Stromal cell of bone marrow (primary cell): ENCODE results near the gene ABCA13.
"Not testable (repeated sequence)": the region's sequence is repeated elsewhere in the genome, so short reads cannot be mapped to it uniquely, and the experiment has no call there.

ENCODE experiments used
- DNase-seq: peaks from one replicate; pipeline ENCODE4 v3.0.0-alpha.2; 2012; ENCODE audit warnings: low read depth

The ABCA13 gene

DNA sequence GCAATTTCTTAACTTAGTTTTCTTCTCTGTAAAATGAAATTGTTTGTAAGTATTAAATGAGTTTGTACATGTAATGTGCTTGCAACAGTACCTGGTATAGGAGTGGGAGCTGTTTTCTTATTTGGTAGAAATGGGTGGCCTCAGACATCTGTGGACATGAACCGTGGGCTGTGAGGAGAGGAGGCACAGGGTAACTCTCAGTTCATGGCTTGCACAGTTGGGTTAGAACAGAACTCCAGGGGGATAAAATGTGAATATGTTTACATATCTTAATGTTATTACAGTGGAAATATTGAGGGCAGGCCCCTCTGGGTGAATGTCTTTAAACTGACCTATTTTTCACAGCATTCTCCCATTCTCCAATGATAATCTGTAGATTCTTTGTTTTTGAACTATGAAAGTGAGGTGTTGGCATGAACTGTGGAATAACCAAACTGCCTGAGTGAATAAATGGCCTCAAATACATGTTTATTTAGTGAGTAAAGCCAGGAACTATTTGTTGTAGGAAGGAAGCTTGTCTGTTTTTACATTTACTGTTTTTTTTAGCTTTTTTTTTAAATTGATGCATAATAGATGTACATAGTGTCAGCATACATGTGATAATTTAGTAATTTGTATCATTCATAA, 2.6 kb downstream of the ABCA13 start:
- DNase-seq, result no peak

DNA sequence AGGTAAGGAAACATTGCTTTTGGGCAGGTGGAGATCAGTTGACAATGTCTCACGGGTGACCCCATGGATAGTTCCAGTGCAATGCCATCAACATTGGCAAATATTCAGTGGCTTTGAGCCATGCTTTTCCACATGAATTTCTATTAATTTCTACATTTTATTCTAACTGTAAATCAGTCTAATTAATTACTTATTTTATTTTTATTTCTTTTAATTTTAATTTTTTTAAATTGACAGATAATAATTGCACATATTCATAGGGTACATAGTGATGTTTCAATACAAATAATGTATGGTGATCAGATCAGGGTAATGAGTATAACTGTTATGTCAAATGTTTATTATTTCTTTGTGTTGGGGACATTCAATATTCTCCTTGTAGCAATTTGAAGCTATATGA, 3.8 kb downstream of the ABCA13 start:
- no peak for DNase-seq

- DNase-seq, result no peak
Measured at GRCh38 chr7:48176356-48176893, 5.2 kb downstream of the ABCA13 start.

GRCh38 chr7:48177271-48177670, 6.0 kb downstream of the ABCA13 start:
- DNase-seq, result no peak

DNA sequence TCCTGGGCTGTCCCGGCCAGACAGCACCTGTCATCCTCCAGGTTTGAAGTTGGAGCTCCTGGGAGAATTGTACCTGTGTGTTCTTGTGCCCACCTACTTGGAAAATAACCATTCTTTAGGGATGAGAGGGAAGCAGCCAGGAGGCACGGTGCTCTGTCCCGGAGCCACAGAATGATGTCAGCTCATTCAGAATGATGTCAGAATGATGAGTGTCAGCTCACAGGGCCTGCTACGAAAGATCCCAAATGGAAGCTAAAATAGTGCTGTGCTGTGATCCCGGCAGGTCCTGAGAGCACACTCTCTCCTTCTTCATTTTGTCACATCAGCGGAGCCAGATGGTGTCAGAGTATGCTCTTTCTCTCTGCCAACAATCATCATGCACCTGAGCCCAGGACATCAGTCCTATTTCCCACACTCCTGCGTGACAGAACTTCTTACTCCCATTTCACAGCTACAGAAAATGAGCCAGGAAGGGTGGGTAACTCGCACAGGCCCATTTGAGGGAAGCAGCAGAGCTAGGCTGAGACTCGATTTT, 8.3 kb downstream of the ABCA13 start:
- no peak for DNase-seq

GRCh38 chr7:48180981-48181380, 9.7 kb downstream of the ABCA13 start:
- peak; percentile 63 for DNase-seq

GRCh38 chr7:48182718-48183369, 11.6 kb downstream of the ABCA13 start:
- no peak for DNase-seq

GRCh38 chr7:48183370-48183743, 12.1 kb downstream of the ABCA13 start:
- DNase-seq, result no peak

DNA sequence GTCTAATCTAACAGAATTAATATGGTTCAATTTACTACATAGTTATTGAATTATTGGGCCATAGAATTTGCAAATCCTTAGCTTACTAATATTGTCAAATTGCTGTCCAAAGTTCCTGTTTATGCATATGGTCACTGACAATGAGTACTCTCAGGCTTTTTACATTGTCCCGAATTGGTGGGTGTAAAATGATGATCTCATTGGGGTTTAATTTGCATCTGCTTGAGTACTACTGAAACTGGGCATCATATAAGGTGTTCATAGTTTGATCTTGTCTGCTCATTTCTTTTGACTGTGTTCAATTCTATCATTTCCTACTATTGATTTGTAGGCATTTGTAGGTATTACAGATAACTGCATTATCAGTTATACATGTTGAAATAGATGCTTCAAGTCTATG, 12.7 kb downstream of the ABCA13 start:
- DNase-seq, result no peak

DNA sequence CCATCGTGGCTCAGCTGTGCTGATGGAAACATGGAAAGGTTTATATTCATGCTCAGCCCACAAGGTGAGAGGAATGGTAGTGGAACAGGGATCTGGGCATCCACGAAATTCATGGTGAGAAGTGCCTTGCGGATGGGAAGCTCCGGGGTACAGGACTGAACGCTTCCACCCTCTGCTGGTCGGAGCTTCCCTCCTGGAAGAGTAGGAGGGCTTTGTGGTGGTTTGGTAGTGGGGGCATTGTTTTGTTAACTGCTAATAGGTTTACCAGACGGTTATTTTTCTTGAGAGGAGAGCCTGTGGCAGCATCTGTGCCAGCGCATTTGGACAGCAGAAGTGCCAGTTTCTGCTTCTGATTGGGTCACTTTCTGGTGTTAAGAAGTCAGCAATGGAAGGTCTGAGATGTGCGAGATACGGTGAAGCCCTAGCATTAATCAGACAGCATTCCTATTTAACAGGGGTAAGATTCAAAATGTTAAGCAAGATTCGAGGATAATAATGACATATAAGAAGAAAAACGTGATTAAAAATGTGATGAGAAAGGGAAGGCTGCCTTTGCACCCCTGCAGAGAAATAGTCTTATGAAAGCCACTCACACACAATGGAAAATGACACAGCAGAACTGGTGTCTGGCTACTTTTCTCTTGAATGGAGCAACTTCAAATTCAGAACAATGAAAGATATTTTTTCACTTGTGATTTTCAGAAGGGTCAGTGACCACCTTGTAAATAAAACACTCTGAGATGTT, 17.7 kb downstream of the ABCA13 start:
- no peak for DNase-seq

- DNase-seq, result no peak
Measured at GRCh38 chr7:48192996-48193395, 21.7 kb downstream of the ABCA13 start.

DNA sequence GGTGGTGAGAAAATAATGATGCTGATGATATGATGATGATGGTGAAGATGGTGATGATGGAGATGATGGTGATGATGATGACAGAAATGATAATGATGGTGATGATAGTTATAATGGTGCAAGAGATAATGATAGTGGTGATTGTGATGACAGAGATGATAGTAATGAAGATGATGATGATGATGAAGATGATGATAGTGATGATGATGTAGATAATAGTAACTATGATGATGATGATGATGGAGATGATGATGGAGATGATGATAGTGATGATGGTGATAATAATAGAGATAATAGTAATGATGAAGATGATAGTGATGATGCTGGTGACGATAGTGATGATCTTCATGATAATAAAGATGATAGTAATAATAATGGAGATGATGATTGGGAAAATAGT, 22.2 kb downstream of the ABCA13 start:
- no peak for DNase-seq

DNA sequence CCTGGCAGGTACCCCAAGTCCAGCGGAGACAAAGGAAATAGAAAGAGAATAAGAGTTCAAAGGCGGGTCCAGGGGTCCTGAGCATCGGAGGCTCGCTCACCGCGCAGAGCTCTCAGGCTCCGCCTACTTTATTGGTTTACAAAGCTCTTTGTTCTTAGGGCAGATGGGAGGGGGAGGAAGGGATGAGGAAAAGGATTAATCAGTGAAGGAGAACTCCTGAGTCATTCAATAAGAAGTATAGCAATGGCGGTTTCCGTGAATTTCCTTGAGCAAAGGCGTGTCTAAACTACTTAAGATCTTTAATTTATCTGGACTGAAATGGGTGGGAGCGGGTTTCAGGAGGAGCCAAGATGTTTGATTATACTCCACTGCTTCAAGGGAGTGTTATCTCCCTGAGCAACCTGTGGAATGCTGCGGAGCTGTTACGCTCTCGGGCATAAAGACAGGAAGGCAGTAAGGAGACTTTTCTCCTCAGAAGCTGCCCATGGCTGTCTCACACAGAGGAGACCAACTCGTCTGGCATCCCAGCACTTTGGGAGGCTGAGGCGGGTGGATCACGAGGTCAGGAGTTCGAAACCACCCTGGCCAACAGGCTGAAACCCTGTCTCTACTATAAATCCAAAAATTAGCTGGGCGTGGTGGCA, 29.8 kb downstream of the ABCA13 start:
- not testable (repeated sequence) for DNase-seq

GRCh38 chr7:48202916-48203315, 31.7 kb downstream of the ABCA13 start:
- DNase-seq, result not testable (repeated sequence)

DNA sequence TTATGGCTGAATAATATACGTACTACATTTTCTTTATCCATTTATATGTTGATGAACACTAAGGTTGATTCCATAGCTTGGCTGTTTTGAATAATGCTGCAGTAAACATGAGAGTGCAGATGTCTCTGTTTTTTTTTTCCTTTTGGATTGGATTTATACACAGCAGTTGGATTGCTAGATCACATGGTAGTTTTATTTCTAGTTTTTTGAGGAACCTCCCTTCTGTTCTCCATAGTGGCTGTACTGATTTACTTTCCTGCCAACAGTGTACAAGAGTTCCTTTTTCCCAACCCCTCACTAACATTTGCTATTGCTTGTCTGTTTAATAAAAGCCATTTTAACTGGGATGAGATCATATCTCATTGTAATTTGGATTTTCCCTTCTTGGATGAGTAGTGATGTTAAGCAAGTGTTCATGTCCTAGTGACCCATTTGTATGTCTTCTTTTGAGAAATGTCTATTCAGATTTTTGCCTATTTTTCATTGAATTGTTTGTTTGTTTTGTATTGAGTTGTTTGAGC, 36.0 kb downstream of the ABCA13 start:
- no peak for DNase-seq

DNA sequence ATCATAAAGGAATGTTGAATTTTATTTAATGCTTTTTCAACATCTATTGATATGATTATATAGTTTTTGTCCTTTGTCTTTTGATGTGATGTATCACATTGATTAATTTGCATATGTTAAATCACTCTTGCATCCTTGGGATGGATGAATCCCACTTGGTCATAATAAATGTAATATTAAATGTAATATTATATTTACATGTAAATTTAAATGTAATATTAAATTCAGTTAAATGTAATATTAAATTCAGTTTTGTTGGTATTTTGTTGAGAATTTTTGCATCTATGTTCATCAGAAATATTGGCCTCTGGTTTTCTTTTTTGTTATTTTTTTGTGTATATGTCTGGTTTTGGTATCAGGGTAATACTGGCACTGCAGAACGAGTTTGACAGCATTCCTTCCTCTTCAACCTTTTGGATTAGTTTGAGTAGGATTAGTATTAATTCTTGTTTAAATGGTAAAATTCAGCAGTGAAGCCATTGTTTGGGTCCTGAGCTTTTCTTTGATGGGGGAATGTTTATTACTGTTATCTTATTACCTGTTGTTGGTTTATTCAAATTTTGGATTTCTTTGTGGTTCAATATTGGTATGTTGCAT, 37.8 kb downstream of the ABCA13 start:
- DNase-seq, result no peak

DNA sequence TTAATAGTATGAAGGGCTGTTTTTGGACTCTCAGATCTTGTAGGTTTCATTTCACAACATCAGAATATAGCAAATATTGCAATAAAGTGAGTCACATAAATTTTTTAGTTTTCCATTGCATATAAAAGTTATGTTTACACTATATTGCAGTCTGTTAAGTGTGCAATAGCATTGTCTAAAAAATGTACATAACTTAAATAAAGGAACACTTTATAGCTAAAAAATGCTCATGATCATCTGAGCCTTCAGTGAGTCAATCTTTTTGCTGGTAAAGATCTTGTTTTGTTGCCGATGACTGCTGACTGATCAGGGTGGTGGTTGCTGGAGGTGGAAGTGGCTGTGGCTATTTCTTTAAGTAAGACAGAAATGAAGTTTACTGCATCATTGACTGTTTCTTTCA, 42.0 kb downstream of the ABCA13 start:
- peak; percentile 1 for DNase-seq

- no peak for DNase-seq
Measured at GRCh38 chr7:48217266-48217665, 46.0 kb downstream of the ABCA13 start.

DNA sequence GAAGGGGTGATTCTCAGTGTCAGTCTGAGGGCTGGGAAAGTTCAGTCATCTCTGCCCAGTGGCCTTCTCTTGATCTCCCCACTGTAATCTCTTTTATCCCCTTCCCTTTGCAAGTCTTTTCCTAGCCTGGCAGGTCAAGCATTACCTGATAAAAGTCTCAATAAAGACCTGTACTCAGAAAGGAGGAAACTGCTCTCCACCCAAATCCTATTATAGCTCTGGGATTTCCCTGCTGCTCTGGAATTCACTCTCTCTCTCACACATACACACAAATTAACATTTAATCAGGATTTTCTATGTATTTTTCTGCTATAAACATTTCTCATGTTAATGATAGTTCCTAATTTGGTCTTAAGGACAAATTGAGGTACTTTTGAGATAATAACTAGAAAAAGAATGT, 46.5 kb downstream of the ABCA13 start:
- DNase-seq, result no peak

DNA sequence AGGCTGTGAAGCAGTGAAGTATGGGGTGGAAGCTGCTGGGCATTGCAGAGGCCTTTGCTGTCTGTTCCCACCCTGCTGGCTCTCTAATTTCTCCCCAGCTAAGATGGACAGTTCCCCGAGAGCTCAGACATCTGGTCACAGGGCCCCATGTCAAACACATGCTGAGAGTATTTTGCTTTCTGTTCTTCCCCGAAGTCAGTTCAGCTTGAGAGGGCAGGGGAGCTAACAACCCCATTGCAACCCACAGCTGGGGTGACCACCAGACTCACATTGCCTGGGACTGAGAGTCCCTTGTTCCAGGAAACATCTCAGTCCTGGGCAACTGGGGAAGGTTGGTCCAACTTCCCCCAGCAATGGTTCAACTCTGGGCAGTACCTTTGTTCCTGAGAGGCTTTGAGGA, 52.8 kb downstream of the ABCA13 start:
- no peak for DNase-seq

DNA sequence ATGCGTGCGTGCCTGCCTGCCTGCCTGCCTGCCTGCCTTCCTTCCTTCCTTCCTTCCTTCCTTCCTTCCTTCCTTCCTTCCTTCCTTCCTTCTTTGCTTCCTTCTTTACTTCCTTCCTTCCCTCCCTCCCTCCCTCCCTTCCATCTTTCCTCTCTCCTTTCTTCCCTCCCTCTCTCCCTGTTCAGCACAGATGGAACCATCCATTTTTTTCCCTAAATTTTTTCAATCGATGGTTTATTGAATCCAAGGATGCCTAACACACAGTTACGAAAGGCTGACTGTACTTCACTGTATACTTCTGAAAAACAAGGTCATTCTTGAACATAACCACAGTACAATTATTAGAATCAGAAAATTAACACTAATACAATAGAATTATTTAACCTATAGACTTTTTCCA, 53.8 kb downstream of the ABCA13 start:
- DNase-seq, result no peak

DNA sequence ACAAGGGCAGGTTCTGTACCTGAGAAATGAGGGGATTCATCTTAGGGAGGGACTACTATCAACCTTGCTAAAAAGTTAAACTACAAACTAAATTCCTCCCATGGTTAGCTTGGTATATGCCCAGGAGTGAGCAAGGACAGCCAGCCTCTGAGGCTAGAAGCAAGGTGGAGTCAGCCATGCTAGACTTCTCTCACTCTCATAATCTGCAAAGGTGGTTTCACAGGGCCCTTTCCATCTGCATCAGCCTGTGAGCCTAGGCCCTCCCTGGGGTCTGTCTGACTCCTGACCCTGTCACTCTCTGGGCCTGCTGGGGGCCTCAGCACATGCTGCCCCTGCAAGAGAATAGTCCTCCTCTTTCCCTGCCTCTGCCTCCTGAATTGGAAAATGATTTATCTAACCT, 66.1 kb downstream of the ABCA13 start:
- DNase-seq, result no peak
